Measurements from ENCODE around the gene ABI3BP. TPM values are rescaled to one million over a fixed set of nuclear protein-coding genes. Genes with fewer than 3 reads are reported as not detected.
"Not testable (repeated sequence)": the region's sequence is repeated elsewhere in the genome, so short reads cannot be mapped to it uniquely, and the experiment has no call there.

Gene ABI3BP
- total RNA-seq, 2 donors from 2014 or later, result not detected

- not testable (repeated sequence) for H3K4me1 Mint-ChIP-seq (ENCODE audit: low read depth in 2 of 2); H3K4me3 Mint-ChIP-seq; H3K27ac Mint-ChIP-seq
Measured at GRCh38 chr3:100946096-100946495, 47.1 kb downstream of the ABI3BP start.

GRCh38 chr3:100941451-100941850, 51.8 kb downstream of the ABI3BP start:
- Mint-ChIP-seq H3K36me3 (no peaks in the 10 kb centered on the region), H3K27ac (no peak overlapping the region), H3K4me3 (no peak overlapping the region), H3K27me3 (no peaks in the 10 kb centered on the region), H3K9me3 (no peaks in the 10 kb centered on the region), H3K4me1 (ENCODE audit: low read depth in 2 of 2) (no peaks in the 10 kb centered on the region)
- no peak for ATAC-seq
- no peak for DNase-seq (ENCODE audit: low spot score)

More at GRCh38 chr3:100946096-100946495, 47.1 kb downstream of the ABI3BP start:
- DNase-seq (ENCODE audit: low spot score); H3K9me3 Mint-ChIP-seq; H3K27me3 Mint-ChIP-seq; H3K36me3 Mint-ChIP-seq; ATAC-seq: not testable (repeated sequence)

- ATAC-seq (no peak), DNase-seq (ENCODE audit: low spot score) (no peak)
- Mint-ChIP-seq H3K4me3 (no peak overlapping the region), H3K27ac (no peak overlapping the region), H3K9me3 (no peaks in the 10 kb centered on the region), H3K36me3 (no peaks in the 10 kb centered on the region), H3K4me1 (ENCODE audit: low read depth in 2 of 2) (no peaks in the 10 kb centered on the region), H3K27me3 (no peaks in the 10 kb centered on the region)
Measured at GRCh38 chr3:100941041-100941440, 52.2 kb downstream of the ABI3BP start.

- Mint-ChIP-seq H3K4me1 (ENCODE audit: low read depth in 2 of 2) (no peaks in the 10 kb centered on the region), H3K27me3 (no peaks in the 10 kb centered on the region), H3K36me3 (no peaks in the 10 kb centered on the region), H3K27ac (no peak overlapping the region), H3K4me3 (no peak overlapping the region), H3K9me3 (peaks cover 3% of the 10 kb centered on the region)
- ATAC-seq, result no peak
- DNase-seq (ENCODE audit: low spot score), result no peak
Measured at GRCh38 chr3:100936931-100937330, 56.3 kb downstream of the ABI3BP start.

- ATAC-seq, result no peak
- Mint-ChIP-seq H3K9me3 (peaks cover 13% of the 10 kb centered on the region), H3K4me3 (no peak overlapping the region)
Measured at GRCh38 chr3:100932491-100932890, 60.7 kb downstream of the ABI3BP start.

GRCh38 chr3:100928638-100929428, 64.4 kb downstream of the ABI3BP start:
- no peaks in the 10 kb centered on the region for H3K4me1 Mint-ChIP-seq (ENCODE audit: low read depth in 2 of 2)
- peaks cover 13% of the 10 kb centered on the region for H3K9me3 Mint-ChIP-seq
- ATAC-seq (no peak), DNase-seq (ENCODE audit: low spot score) (no peak)
- H3K27ac Mint-ChIP-seq, result no peak overlapping the region
- H3K4me3 Mint-ChIP-seq, result no peak overlapping the region
- peaks cover 0 to 8% of the 10 kb centered on the region in 2 donors for H3K27me3 Mint-ChIP-seq
- no peaks in the 10 kb centered on the region for H3K36me3 Mint-ChIP-seq

More at GRCh38 chr3:100932491-100932890, 60.7 kb downstream of the ABI3BP start:
- no peak for DNase-seq (ENCODE audit: low spot score)
- Mint-ChIP-seq H3K27me3 (peaks cover 0 to 8% of the 10 kb centered on the region in 2 donors), H3K36me3 (no peaks in the 10 kb centered on the region), H3K27ac (no peak overlapping the region), H3K4me1 (ENCODE audit: low read depth in 2 of 2) (no peaks in the 10 kb centered on the region)

- DNase-seq (ENCODE audit: low spot score), result no peak
- Mint-ChIP-seq H3K9me3 (peaks cover 13% of the 10 kb centered on the region), H3K4me1 (ENCODE audit: low read depth in 2 of 2) (no peaks in the 10 kb centered on the region), H3K27me3 (peaks cover 0 to 8% of the 10 kb centered on the region in 2 donors), H3K27ac (no peak overlapping the region), H3K36me3 (no peaks in the 10 kb centered on the region), H3K4me3 (no peak overlapping the region)
- no peak for ATAC-seq
Measured at GRCh38 chr3:100927775-100928174, 65.4 kb downstream of the ABI3BP start.

- DNase-seq (ENCODE audit: low spot score), result no peak
Measured at GRCh38 chr3:100915706-100916495, 77.3 kb downstream of the ABI3BP start.

GRCh38 chr3:100913870-100914648, 79.2 kb downstream of the ABI3BP start:
- Mint-ChIP-seq H3K4me3 (no peak overlapping the region), H3K36me3 (no peaks in the 10 kb centered on the region), H3K9me3 (no peaks in the 10 kb centered on the region), H3K4me1 (ENCODE audit: low read depth in 2 of 2) (no peaks in the 10 kb centered on the region), H3K27me3 (peaks cover 4 to 8% of the 10 kb centered on the region in 2 donors), H3K27ac (no peak overlapping the region)
- DNase-seq (ENCODE audit: low spot score), result no peak
- ATAC-seq, result no peak

More at GRCh38 chr3:100915706-100916495, 77.3 kb downstream of the ABI3BP start:
- no peaks in the 10 kb centered on the region for H3K36me3 Mint-ChIP-seq
- H3K4me3 Mint-ChIP-seq, result no peak overlapping the region
- H3K27ac Mint-ChIP-seq, result no peak overlapping the region
- peaks cover 0 to 4% of the 10 kb centered on the region in 2 donors for H3K27me3 Mint-ChIP-seq
- no peaks in the 10 kb centered on the region for H3K4me1 Mint-ChIP-seq (ENCODE audit: low read depth in 2 of 2)
- ATAC-seq, result peak in 1 of 2 donors; percentile 32
- no peaks in the 10 kb centered on the region for H3K9me3 Mint-ChIP-seq

- no peaks in the 10 kb centered on the region for H3K9me3 Mint-ChIP-seq
Measured at GRCh38 chr3:100912976-100913545, 80.2 kb downstream of the ABI3BP start.

GRCh38 chr3:100912571-100912970, 80.7 kb downstream of the ABI3BP start:
- no peaks in the 10 kb centered on the region for H3K9me3 Mint-ChIP-seq
- no peak for DNase-seq (ENCODE audit: low spot score)
- H3K27me3 Mint-ChIP-seq, result peaks cover 4 to 12% of the 10 kb centered on the region in 2 donors
- no peak overlapping the region for H3K27ac Mint-ChIP-seq
- no peaks in the 10 kb centered on the region for H3K4me1 Mint-ChIP-seq (ENCODE audit: low read depth in 2 of 2)
- no peak for ATAC-seq
- no peaks in the 10 kb centered on the region for H3K36me3 Mint-ChIP-seq
- H3K4me3 Mint-ChIP-seq, result no peak overlapping the region

More at GRCh38 chr3:100912976-100913545, 80.2 kb downstream of the ABI3BP start:
- Mint-ChIP-seq H3K27me3 (peaks cover 4 to 12% of the 10 kb centered on the region in 2 donors), H3K4me3 (no peak overlapping the region), H3K4me1 (ENCODE audit: low read depth in 2 of 2) (no peaks in the 10 kb centered on the region), H3K27ac (no peak overlapping the region), H3K36me3 (no peaks in the 10 kb centered on the region)
- no peak for DNase-seq (ENCODE audit: low spot score)
- ATAC-seq, result no peak

- H3K27ac Mint-ChIP-seq, result no peak overlapping the region
- no peak for DNase-seq (ENCODE audit: low spot score)
- no peaks in the 10 kb centered on the region for H3K36me3 Mint-ChIP-seq
- H3K4me1 Mint-ChIP-seq (ENCODE audit: low read depth in 2 of 2), result no peaks in the 10 kb centered on the region
- H3K4me3 Mint-ChIP-seq, result no peak overlapping the region
- H3K27me3 Mint-ChIP-seq, result peaks cover 4 to 12% of the 10 kb centered on the region in 2 donors
- H3K9me3 Mint-ChIP-seq, result no peaks in the 10 kb centered on the region
- ATAC-seq, result no peak
Measured at GRCh38 chr3:100911956-100912355, 81.3 kb downstream of the ABI3BP start.

- no peak for DNase-seq (ENCODE audit: low spot score)
- no peaks in the 10 kb centered on the region for H3K9me3 Mint-ChIP-seq
- no peaks in the 10 kb centered on the region for H3K4me1 Mint-ChIP-seq (ENCODE audit: low read depth in 2 of 2)
- H3K36me3 Mint-ChIP-seq, result no peaks in the 10 kb centered on the region
- H3K27me3 Mint-ChIP-seq, result peaks cover 4 to 12% of the 10 kb centered on the region in 2 donors
- no peak overlapping the region for H3K4me3 Mint-ChIP-seq
- no peak overlapping the region for H3K27ac Mint-ChIP-seq
- no peak for ATAC-seq
Measured at GRCh38 chr3:100910986-100911385, 82.2 kb downstream of the ABI3BP start.

Measured in natural killer cell treated with Interleukin-12 subunit alpha and Interleukin-12 subunit beta and Interleukin-15 and Interleukin-18, amount 100 ng/mL, for 72 hours (primary cell).